GM19395 (cell line): Measurements from ENCODE around the gene NDE1.
"Not testable (repeated sequence)": the region's sequence is repeated elsewhere in the genome, so short reads cannot be mapped to it uniquely, and the experiment has no call there.

Experiments used
- ATAC-seq: cut with Tn5 transposase; IDR thresholded peaks from one replicate; pipeline ENCODE4 v1.9.1; 2021; ENCODE audit warnings: mild to moderate bottlenecking, moderate library complexity; ENCODE audit not compliant: unreplicated experiment

Gene NDE1

GRCh38 chr16:15620611-15621195, 29.3 kb upstream of the NDE1 start:
- no peak for ATAC-seq

- ATAC-seq = no peak
Measured at GRCh38 chr16:15621456-15621855, 28.6 kb upstream of the NDE1 start.

GRCh38 chr16:15621889-15622288, 28.2 kb upstream of the NDE1 start:
- no peak for ATAC-seq

DNA sequence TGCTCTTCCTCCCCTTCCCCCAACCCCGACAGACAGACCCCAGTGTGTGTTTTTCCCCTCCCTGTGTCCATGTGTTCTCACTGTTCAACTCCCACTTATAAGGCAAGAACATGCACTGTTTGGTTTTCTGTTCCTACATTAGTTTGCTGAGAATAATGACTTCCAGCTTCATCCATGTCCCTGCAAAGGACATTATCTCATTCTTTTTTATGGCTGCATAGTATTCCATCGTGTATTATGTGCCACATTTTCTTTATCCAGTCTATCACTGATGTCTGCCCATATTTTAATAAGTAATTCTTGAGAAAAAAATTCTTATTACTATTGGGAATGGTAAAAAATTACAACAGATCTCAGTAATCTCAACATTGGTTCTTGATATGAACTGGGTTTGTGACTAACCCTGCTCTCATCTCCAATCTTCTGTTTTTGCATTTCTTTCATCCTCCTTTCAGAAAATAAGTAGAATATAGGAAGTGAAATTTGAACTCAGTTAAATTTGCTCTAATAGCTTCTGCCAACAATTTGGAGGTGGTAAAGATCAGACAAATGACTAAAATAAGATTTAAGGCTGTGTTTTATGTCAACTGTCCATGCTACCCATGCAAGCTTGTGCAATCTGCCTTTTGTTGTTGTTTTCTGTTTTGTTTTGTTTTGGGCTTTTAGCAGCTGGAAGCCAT, 18.2 kb upstream of the NDE1 start:
- no peak for ATAC-seq

DNA sequence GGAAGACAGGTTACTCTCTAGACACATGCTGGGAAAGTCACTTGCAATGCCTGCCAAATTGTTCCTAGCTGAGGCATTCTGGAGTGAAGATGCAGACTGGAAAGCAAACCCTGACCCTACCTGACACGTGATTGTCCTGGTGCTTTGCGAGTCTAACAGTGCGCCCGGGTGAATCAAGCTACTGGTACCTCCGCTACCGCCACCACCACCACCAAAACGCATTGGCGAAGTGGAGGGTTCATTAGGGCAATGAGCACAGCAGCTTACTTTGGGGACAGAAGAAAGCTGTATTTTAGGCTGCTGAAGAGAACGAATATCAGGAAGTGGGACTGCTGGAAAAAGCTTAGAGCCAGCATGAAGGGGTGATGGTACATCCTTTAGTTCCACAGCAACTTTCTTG, 14.1 kb upstream of the NDE1 start:
- ATAC-seq = no peak

DNA sequence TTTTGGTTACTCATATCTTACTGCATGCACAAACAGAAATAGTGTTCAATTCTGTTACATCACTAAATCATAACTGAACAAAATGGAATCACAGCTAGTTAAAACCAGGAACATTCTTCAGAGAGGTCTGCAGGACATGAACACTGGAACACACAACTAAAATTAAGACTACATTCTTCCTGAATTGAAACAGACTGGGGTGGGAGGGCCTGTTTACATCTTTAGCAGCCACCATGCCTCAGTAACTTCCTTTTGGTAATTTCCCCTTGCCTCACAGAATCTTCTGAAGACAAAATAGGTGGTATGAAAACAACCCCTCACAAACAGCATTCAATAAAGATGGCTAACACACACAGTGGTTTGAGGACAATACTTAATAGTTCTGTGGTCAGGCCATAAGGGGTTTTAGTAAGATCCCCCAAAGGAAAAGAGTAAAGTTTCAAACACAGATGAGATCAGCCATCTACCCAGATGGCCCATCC, 13.6 kb upstream of the NDE1 start:
- ATAC-seq = no peak

DNA sequence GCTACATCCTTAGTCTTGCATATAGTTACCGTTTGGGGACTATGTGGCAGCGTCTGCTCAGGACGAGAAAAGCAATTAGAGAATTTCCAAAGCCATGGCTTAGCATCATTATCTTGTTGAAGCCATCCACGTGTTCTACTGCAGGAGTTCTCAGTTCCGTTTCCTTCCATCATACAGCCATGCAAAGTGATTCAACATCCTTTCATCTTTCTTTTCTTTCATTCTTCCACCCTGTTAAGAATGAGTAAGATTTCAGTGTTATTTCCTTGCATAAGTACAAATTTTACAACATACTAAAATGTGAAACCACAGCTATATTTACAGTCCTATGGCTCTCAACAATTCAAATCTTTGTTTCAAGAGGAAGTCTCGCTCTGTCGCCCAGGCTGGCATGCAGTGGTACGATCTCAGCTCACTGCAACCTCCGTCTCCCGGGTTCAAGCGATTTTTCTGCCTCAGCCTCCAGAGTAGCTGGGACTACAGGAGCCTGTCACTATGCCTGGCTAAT, 10.9 kb upstream of the NDE1 start:
- ATAC-seq = no peak

DNA sequence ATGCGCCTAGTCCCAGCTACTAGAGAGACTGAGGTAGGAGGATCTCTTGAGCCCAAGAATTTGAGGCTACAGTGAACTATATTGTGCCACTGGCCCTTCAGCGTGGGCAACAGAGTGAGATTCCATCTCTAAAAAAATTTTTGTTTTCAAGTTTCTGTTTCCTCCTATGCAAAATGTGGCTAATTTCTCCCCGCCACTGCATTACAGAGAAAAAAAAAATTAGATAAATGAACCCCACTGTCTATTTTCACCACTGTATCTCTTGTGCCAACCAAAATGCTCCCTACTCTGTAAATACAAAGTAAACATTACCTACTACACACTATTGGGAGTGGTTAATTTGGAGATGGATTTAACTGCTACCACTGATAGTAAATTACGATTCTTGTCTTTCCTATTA, 9.1 kb upstream of the NDE1 start:
- no peak for ATAC-seq

DNA sequence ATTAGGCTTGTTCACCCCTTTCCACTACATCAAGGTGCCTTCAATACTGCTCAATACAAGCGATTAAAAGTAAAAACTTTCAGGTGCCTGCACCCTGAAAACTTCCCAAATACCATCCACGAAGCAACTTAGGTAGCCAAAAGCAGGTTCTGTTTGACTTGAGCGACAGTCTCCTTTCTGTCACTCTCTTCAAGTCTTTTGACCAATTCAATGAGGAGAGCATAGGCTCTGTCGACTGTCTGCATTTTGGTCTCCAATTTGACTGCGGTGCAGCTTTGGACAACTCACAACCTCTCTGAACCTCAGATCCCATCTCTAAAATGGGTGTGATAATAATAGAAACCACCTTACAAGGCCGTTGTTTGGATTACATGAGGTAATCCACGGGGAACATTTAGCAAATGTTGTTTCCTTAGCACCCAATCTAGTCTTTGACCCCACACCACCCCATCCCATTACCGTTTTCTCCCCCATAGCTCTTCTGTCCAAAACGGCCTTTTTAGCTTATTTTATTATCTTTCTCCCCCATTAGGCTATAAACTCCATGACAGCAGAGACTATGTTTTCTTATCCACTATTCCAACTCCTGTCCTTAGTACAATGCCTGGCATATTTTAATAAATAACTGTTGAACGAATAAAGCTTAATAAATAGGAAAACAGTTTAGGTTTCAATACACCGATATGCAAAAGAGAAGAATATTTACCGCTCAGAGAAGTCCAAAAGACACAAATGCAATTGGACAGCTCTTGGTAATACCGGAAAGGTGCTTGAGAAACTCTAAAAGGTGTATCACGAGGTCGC, 8.1 kb upstream of the NDE1 start:
- ATAC-seq = no peak

DNA sequence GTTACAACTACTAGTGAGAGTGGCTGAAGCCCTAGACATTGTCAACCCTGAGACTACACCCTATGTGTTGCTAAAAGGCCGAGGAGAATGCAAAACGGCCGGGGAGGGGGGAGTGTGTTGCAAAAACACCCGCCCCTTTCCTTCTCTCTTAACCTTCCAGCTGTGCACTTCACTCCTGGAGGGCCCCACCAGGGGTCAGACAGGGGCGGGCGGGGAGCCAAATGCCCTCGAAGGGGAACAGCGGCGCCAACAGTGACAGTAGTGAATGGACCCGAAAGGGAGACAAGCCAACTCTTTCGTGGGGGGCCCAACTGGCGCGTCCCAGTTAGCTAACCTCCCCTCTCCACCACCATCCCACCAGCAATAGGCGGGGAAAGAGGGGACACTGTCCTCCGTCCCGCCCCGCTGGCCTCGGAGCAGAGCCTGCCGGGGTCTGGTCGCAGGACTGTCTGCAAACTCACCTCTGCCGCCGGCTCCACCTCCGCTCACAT, 7.4 kb upstream of the NDE1 start:
- ATAC-seq = peak; percentile 57

DNA sequence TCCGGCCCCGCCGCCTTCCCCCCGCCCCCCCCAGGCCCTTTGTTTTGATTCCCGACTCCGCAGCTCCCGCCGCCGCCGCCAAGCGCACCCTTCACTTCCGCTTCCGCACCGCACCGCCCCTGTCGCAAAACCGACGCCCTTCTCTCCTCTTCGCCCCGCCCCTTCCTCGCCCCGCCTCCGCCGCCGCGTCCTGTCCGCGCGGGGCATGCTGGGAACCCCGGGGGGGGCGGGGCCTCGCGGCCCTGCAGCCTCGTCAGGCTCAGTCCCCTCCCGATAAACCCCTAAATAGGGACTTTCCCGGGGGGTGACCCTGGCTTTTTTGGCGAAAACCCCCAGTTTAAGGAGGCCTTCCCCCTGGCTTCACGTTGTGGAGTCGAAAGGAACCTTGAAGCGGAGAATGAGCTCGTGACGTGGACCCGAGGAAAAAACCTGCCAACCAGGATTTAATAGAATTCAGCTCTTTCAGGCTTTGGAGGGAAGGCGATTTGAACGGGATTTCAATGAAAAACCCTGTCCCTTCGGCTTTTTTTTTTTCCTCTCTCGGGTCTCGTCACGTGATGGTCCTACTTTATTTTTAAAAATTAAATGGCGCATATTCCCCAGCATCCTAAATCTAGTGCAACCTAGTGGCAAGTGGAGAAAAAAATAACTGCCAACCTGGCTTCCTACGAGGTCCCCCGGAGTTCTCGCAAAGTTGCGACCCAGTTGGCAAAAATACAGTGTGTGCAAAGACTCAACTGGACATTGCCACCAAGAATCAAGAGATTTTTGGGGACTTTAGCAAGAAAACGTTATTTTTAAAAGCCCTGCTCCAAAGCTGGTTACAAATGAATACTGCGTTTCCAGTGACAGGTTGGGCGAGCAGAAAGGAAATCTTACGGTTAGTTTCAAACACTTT, 6.7 kb upstream of the NDE1 start, which contains the start of gene MARF1:
Gene MARF1 (minus strand): TSS at position 107 of the 898 bp plus-strand sequence. CDS start 3,921 bp downstream, outside the sequence.
- ATAC-seq = peak; percentile 37

- ATAC-seq = no peak
Measured at GRCh38 chr16:15643946-15644250, 6.1 kb upstream of the NDE1 start.

GRCh38 chr16:15644267-15644961, 5.6 kb upstream of the NDE1 start:
- no peak for ATAC-seq

GRCh38 chr16:15644962-15645465, 5.0 kb upstream of the NDE1 start:
- ATAC-seq = not testable (repeated sequence)

- not testable (repeated sequence) for ATAC-seq
Measured at GRCh38 chr16:15646557-15647293, 3.3 kb upstream of the NDE1 start.

GRCh38 chr16:15647294-15648014, 2.6 kb upstream of the NDE1 start:
- ATAC-seq = no peak

DNA sequence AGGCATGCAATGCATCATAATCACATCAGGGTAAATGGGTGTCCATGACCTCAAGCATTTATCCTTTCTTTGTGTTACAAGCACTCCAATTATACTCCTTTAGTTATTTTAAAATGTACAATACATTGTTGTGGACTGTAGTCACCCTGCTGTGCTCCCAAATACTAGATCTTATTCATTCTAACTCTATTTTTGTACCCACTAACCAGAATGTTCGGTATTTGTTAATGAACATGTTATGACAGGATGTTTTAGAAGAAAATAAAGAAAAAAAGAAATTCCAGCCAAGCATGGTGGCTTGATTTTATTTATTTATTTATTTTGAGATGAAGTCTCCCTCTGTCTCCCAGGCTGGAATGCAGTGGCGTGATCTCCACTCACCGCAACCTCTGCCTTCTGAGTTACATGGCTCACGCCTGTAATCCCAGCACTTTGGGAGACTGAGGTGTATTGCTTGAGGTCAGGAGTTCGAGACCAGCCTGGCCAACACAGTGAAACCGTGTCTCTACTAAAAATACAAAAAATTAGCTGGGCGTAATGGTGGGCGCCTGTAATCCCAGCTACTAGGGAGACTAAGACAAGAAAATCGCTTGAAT, 1.8 kb upstream of the NDE1 start:
- ATAC-seq = no peak

- not testable (repeated sequence) for ATAC-seq
Measured at GRCh38 chr16:15649311-15649710, 734 bp upstream of the NDE1 start.
